Peyer's patch (tissue), 4 donors: Measurements from ENCODE around the gene TBP.

ENCODE experiments used
- CTCF ChIP-seq, 6 experiments: fragments of 450-650 bp in 4 of 6; fragments of 200-600 bp in 2 of 6; sonication (generic) in 1 of 6; IDR thresholded peaks; one replicate each; pipeline ENCODE4 v1.5.1; 2017 to 2019; ENCODE audit warnings: antibody characterized with exemption in 6 of 6, mild to moderate bottlenecking in 3 of 6, moderate library complexity in 1 of 6
- POLR2A ChIP-seq, 2 donors: fragments of 450-650 bp; IDR thresholded peaks; one replicate each; pipeline ENCODE4 v1.5.1; 2017; ENCODE audit warnings: antibody characterized with exemption in 2 of 2, mild to moderate bottlenecking in 2 of 2, moderate library complexity in 2 of 2

GRCh38 chr6:170505306-170505705, 48.9 kb upstream of the TBP start:
- TF ChIP-seq CTCF (IDR thresholded peaks at IDR 0.05) (no peak), POLR2A (IDR thresholded peaks at IDR 0.05) (no peak)
